Esophagus squamous epithelium (tissue), 5 donors: Measurements from ENCODE around the gene CITED2. TPM values are rescaled to one million over a fixed set of nuclear protein-coding genes. Genes with fewer than 3 reads are reported as not detected.

Experiments
- DNase-seq: peaks from one replicate; lab custom pipeline; 2025; lab: John Stamatoyannopoulos, UW
- H3K27ac ChIP-seq, 4 donors: fragments of 200-600 bp; sonication (generic); one replicate each; pipeline ENCODE4 v1.5.1; 2016 to 2019; ENCODE audit warnings: mild to moderate bottlenecking in 1 of 4
- H3K27me3 ChIP-seq, 4 donors: fragments of 200-600 bp; sonication (generic); 1 replicate in 3 of 4; 2 replicates in 1 of 4; pipeline versions ENCODE4 v1.5.1 to v1.6.0; 2017 to 2021; ENCODE audit warnings: antibody characterized with exemption in 1 of 4
- H3K36me3 ChIP-seq, 3 donors: fragments of 200-600 bp; sonication (generic); one replicate each; pipeline ENCODE4 v1.5.1; 2016 to 2019
- H3K4me1 ChIP-seq, 3 donors: fragments of 200-600 bp; sonication (generic); one replicate each; pipeline ENCODE4 v1.5.1; 2017 to 2019
- H3K4me3 ChIP-seq, 4 donors: fragments of 200-600 bp; sonication (generic); 1 replicate in 3 of 4; 2 replicates in 1 of 4; pipeline ENCODE4 v1.5.1; 2016 to 2019; ENCODE audit warnings: mild to moderate bottlenecking in 2 of 4, moderate library complexity in 1 of 4
- H3K9me3 ChIP-seq, 3 donors: fragments of 200-600 bp; sonication (generic); one replicate each; pipeline ENCODE4 v1.5.1; 2016 to 2019
- POLR2A ChIP-seq, 4 donors: fragments of 450-650 bp; IDR thresholded peaks; one replicate each; pipeline ENCODE4 v1.6.1; 2017; ENCODE audit warnings: antibody characterized with exemption in 4 of 4, mild to moderate bottlenecking in 4 of 4, moderate library complexity in 3 of 4
- WGBS, 2 donors: methylation state at CpG; one replicate each; pipeline ENCODE4 v1.1.5; 2018; 5-methylcytosine and 5-hydroxymethylcytosine counted together
- intact Hi-C: fragments of 100-400 bp; cut with DNase I; formaldehyde crosslinking; loops from one replicate; pipeline ENCODE4 v1.15.0; 2022
- total RNA-seq, 4 donors: library from RNA; depleted of rRNA; stranded (reverse); fragments of >200 nt; gene quantifications; one replicate each; pipeline ENCODE4 v1.1.0, GENCODE V29; 2016
- TF ChIP-seq, protein P1 (sequence below), 6 experiments: fragments of 450-650 bp in 4 of 6; fragments of 200-600 bp in 2 of 6; sonication (generic) in 2 of 6; IDR thresholded peaks; one replicate each; pipeline ENCODE4 v1.5.1; 2016 to 2019; ENCODE audit warnings: antibody characterized with exemption in 6 of 6, mild to moderate bottlenecking in 4 of 6, moderate library complexity in 4 of 6
- donor health status: DM: yes; HTN: yes; CAD: no.

The CITED2 gene
- 100 to 1,000 TPM in 1 of 4 donors, 10 to 100 TPM in 3; 24.8 to 169 (median 60.9) TPM for total RNA-seq

DNA sequence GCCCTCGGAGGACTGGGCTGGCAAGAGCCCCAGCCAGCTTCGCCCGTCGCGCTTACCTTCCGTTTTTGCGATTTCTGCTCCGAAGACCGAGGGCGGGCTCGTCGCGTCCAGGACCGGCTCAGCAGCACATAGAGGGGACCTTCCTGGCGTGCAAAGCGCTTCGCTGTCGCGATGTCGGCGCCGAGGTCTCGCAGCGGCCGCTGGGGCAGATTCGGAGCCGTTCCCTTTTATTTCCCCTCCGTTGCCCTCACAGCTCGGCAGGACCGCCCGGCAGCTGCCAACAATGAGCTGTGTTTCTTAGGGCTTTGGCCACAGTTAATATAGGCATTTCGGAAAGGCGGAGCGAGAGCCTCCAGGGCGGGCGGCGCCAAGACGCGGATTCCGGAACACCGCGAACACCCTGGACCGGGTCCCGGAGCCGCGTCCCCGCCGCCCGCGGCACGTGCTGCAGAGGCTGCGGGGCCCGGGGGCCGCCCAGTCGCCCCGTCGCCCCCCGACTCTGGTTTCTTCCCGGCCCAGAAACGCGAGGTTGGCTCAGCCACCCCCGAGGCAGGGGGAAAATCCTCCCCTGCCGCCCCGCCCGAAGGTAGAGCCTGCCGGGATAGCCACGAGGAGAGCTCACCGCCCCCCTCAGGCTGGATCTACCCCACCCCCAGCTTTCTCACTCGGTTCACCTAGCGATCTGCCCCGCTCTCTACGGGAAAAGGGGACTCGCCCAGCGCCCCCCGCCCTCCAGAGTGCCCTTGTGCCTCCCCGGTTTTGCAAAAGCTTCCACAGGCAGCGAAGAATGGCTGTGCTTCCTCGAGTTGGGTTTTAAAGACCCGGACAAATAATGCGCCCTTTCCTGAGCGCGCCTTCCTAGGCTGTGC, at the start of gene CITED2:
Gene CITED2 (minus strand): TSS at position 292 of the 869 bp plus-strand sequence. CDS start 704 bp downstream, outside the sequence.
- no peaks in the 10 kb centered on the region for H3K9me3 ChIP-seq
- intact Hi-C loops, result loop anchor here (10.0 kb wide), 1 partner anchor 220 kb away; no protein-coding TSS in a partner anchor
- peaks cover 6 to 46% (median 16%) of the 10 kb centered on the region in 3 donors for H3K4me1 ChIP-seq
- no peaks in the 10 kb centered on the region for H3K27me3 ChIP-seq
- DNase-seq, result peak; percentile 68
- peak within 1 kb of the TSS; percentile 90 to 94 (median 92) for H3K4me3 ChIP-seq
- 0% methylated on average over 3 to 6 of the region's 82 CpGs for WGBS, 2 donors
- peaks cover 0 to 25% (median 0%) of the 10 kb centered on the region in 3 donors for H3K36me3 ChIP-seq
- H3K27ac ChIP-seq, result peak within 1 kb of the TSS; percentile 96 to 99 (median 98)
- TF ChIP-seq, protein P1, sequence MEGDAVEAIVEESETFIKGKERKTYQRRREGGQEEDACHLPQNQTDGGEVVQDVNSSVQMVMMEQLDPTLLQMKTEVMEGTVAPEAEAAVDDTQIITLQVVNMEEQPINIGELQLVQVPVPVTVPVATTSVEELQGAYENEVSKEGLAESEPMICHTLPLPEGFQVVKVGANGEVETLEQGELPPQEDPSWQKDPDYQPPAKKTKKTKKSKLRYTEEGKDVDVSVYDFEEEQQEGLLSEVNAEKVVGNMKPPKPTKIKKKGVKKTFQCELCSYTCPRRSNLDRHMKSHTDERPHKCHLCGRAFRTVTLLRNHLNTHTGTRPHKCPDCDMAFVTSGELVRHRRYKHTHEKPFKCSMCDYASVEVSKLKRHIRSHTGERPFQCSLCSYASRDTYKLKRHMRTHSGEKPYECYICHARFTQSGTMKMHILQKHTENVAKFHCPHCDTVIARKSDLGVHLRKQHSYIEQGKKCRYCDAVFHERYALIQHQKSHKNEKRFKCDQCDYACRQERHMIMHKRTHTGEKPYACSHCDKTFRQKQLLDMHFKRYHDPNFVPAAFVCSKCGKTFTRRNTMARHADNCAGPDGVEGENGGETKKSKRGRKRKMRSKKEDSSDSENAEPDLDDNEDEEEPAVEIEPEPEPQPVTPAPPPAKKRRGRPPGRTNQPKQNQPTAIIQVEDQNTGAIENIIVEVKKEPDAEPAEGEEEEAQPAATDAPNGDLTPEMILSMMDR (IDR thresholded peaks at IDR 0.05), result peak in 5 of 6 experiments; percentile 7 to 51 (median 38)
- TF ChIP-seq POLR2A (IDR thresholded peaks at IDR 0.05), result peak; percentile 33 to 100 (median 84)

DNA sequence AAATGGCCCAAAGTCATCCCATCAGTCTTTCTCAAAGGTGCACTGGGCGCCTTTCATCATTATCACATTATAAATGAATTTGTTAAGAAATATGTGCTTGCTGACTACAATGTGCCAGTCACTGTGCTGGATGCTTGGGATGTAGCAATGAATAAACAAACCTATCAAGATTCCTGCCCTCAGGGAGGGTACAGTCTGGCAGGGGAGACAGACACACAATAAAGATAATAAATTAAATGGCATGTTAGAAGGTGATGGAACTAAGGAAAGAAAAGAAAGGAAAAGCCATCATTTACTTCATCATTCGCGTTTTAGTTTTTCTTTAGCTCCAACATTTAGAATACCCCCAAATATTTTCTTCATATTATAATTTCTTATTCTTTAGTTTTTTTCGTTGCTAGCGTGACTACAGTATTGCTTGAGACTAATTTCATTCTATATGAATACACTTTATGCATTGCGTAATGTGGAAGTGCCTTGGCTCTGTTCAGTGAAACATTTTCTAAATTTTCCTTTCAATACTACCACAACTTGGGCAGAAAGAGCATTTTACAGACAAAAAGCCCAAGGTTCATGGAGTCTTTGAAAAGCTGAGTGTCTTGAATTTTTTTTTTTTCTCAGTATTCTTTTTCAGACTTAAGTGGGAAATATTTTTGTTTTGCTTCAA, 48.7 kb upstream of the CITED2 start:
- Histone ChIP-seq H3K27ac (no peak overlapping the region), H3K4me1 (no peaks in the 10 kb centered on the region), H3K36me3 (no peaks in the 10 kb centered on the region), H3K4me3 (no peak overlapping the region), H3K27me3 (no peaks in the 10 kb centered on the region), H3K9me3 (no peaks in the 10 kb centered on the region)
- intact Hi-C loops, result no loop called here
- WGBS, 2 donors, result 89 to 93% methylated on average over 6 of the region's 6 CpGs
- TF ChIP-seq POLR2A (IDR thresholded peaks at IDR 0.05), result no peak
- TF ChIP-seq, protein P1 (IDR thresholded peaks at IDR 0.05), result no peak
- DNase-seq, result no peak

GRCh38 chr6:139422105-139423036, 47.9 kb upstream of the CITED2 start:
- 69 to 81% methylated on average over 7 to 9 of the region's 9 CpGs for WGBS, 2 donors
- TF ChIP-seq POLR2A (IDR thresholded peaks at IDR 0.05), result no peak
- TF ChIP-seq, protein P1 (IDR thresholded peaks at IDR 0.05), result no peak
- H3K27ac ChIP-seq, result no peak overlapping the region
- no peak for DNase-seq
- no peak overlapping the region for H3K4me3 ChIP-seq
- H3K27me3 ChIP-seq, result no peaks in the 10 kb centered on the region
- H3K9me3 ChIP-seq, result no peaks in the 10 kb centered on the region
- H3K4me1 ChIP-seq, result no peaks in the 10 kb centered on the region
- H3K36me3 ChIP-seq, result no peaks in the 10 kb centered on the region
- intact Hi-C loops, result no loop called here

- H3K27me3 ChIP-seq, result no peaks in the 10 kb centered on the region
- intact Hi-C loops, result no loop called here
- H3K4me3 ChIP-seq, result no peak overlapping the region
- DNase-seq, result no peak
- 79 to 81% methylated on average over 5 of the region's 5 CpGs for WGBS, 2 donors
- H3K36me3 ChIP-seq, result no peaks in the 10 kb centered on the region
- TF ChIP-seq POLR2A (IDR thresholded peaks at IDR 0.05), result no peak
- TF ChIP-seq, protein P1 (IDR thresholded peaks at IDR 0.05), result no peak
- H3K27ac ChIP-seq, result no peak overlapping the region
- no peaks in the 10 kb centered on the region for H3K4me1 ChIP-seq
- no peaks in the 10 kb centered on the region for H3K9me3 ChIP-seq
Observed at GRCh38 chr6:139418481-139419132, 44.2 kb upstream of the CITED2 start.
